GM19099 (cell line): ENCODE measurements around the gene ARHGAP33.

Experiments used
- POLR2A ChIP-seq: IDR thresholded peaks from 3 replicates; pipeline ENCODE4 v1.6.1; 2011; ENCODE audit warnings: low read depth; ENCODE audit not compliant: insufficient read length; ENCODE audit errors: extremely low read depth

ARHGAP33 gene

GRCh38 chr19:35813043-35813890 lies 37.9 kb downstream of the ARHGAP33 start:
- TF ChIP-seq POLR2A: no peak

- TF ChIP-seq POLR2A: no peak
Observed at GRCh38 chr19:35816262-35816661, 40.9 kb downstream of the ARHGAP33 start.

- TF ChIP-seq POLR2A: no peak
Observed at GRCh38 chr19:35816846-35817245, 41.5 kb downstream of the ARHGAP33 start.

- TF ChIP-seq POLR2A: no peak
Observed at GRCh38 chr19:35818445-35818844, 43.1 kb downstream of the ARHGAP33 start.

- no peak for TF ChIP-seq POLR2A
Observed at GRCh38 chr19:35822579-35822978, 47.2 kb downstream of the ARHGAP33 start.

- TF ChIP-seq POLR2A: no peak
Observed at GRCh38 chr19:35824150-35824549, 48.8 kb downstream of the ARHGAP33 start.

- no peak for TF ChIP-seq POLR2A
Observed at GRCh38 chr19:35828692-35829301, 53.4 kb downstream of the ARHGAP33 start.

- no peak for TF ChIP-seq POLR2A
Observed at GRCh38 chr19:35830986-35831385, 55.6 kb downstream of the ARHGAP33 start.

GRCh38 chr19:35832054-35832453 lies 56.7 kb downstream of the ARHGAP33 start:
- TF ChIP-seq POLR2A: no peak

GRCh38 chr19:35833972-35834371 lies 58.6 kb downstream of the ARHGAP33 start:
- TF ChIP-seq POLR2A: no peak
